SK-N-SH treated with all-trans-retinoic acid at 6 μM for 48 hours (cell line): ENCODE results near the gene AMPD3.

Experiments
- ATAC-seq: fragments of 200-7000 bp; cut with Tn5 transposase; 3 replicates; pipeline ENCODE4 v1.9.1; 2020; ENCODE audit warnings: mild to moderate bottlenecking, moderate library complexity
- ARNTL ChIP-seq: fragments of 450-650 bp; formaldehyde crosslinking; IDR thresholded peaks from 2 replicates; pipeline ENCODE4 v1.5.0; 2020; ENCODE audit warnings: low read depth, mild to moderate bottlenecking, moderate library complexity, borderline replicate concordance
- BACH2 ChIP-seq: fragments of 250-450 bp; sonication (Bioruptor Pico); IDR thresholded peaks from 2 replicates; pipeline ENCODE4 v1.9.0; 2021; ENCODE audit warnings: mild to moderate bottlenecking, borderline replicate concordance
- GLIS3 ChIP-seq: fragments of 250-450 bp; sonication (Bioruptor Pico); IDR thresholded peaks from 2 replicates; pipeline ENCODE4 v1.5.0; 2020; ENCODE audit warnings: mild to moderate bottlenecking, moderate library complexity
- PPARA ChIP-seq: fragments of 250-450 bp; sonication (Bioruptor Pico); IDR thresholded peaks from 2 replicates; pipeline ENCODE4 v1.5.0; 2020; ENCODE audit warnings: mild to moderate bottlenecking, borderline replicate concordance
- SNAI2 ChIP-seq: fragments of 250-450 bp; sonication (Bioruptor Pico); IDR thresholded peaks from 2 replicates; pipeline ENCODE4 v1.5.0; 2020; ENCODE audit warnings: mild to moderate bottlenecking, moderate library complexity
- TCF4 ChIP-seq: fragments of 250-450 bp; sonication (Bioruptor Pico); IDR thresholded peaks from 2 replicates; pipeline ENCODE4 v1.8.0; 2021; ENCODE audit warnings: mild to moderate bottlenecking, moderate library complexity, borderline replicate concordance
- ZC3H10 ChIP-seq: fragments of 250-450 bp; sonication (Bioruptor Pico); IDR thresholded peaks from 2 replicates; pipeline ENCODE4 v1.5.1; 2021; ENCODE audit warnings: mild to moderate bottlenecking, moderate library complexity
- ZNF565 ChIP-seq: fragments of 450-650 bp; formaldehyde crosslinking; conservative IDR thresholded peaks from 2 replicates; pipeline ENCODE4 v1.5.0; 2020; ENCODE audit warnings: low read depth, mild to moderate bottlenecking, moderate library complexity
- TF ChIP-seq, protein P1 (sequence below): fragments of 250-450 bp; sonication (Bioruptor Pico); IDR thresholded peaks from 2 replicates; pipeline ENCODE4 v1.8.0; 2021; ENCODE audit warnings: low read depth, mild to moderate bottlenecking, moderate library complexity, borderline replicate concordance
- TF ChIP-seq, protein P2 (sequence below): fragments of 250-450 bp; sonication (Bioruptor Pico); IDR thresholded peaks from 2 replicates; pipeline ENCODE4 v1.5.1; 2020; ENCODE audit warnings: low read depth, mild to moderate bottlenecking, moderate library complexity
- TF ChIP-seq, protein P3 (sequence below): fragments of 250-450 bp; sonication (Bioruptor Pico); IDR thresholded peaks from 2 replicates; pipeline ENCODE4 v1.5.0; 2020; ENCODE audit warnings: mild to moderate bottlenecking, moderate library complexity
- TF ChIP-seq, protein P4 (sequence below): fragments of 250-450 bp; sonication (Bioruptor Pico); IDR thresholded peaks from 2 replicates; pipeline ENCODE4 v1.5.1; 2021; ENCODE audit warnings: mild to moderate bottlenecking, moderate library complexity

The AMPD3 gene

DNA sequence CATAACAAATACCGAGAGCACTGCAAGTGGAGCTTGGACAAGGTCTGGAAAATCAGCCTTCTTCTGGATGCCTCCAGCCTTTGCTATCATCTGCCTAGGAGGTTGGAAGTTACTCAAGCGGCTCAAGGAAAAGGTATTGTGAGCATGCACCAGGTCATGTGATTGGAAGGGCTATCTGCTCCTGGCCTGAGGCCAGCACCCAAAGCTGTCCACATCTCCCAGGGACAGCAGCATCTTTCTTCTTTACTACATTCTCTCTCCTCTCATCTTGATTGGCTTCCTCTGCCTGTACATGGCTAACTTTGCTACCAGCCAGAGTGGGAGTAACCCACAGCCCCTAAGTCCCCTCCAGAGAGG, 44.2 kb upstream of the AMPD3 start (continued):
- TF ChIP-seq, protein P1, sequence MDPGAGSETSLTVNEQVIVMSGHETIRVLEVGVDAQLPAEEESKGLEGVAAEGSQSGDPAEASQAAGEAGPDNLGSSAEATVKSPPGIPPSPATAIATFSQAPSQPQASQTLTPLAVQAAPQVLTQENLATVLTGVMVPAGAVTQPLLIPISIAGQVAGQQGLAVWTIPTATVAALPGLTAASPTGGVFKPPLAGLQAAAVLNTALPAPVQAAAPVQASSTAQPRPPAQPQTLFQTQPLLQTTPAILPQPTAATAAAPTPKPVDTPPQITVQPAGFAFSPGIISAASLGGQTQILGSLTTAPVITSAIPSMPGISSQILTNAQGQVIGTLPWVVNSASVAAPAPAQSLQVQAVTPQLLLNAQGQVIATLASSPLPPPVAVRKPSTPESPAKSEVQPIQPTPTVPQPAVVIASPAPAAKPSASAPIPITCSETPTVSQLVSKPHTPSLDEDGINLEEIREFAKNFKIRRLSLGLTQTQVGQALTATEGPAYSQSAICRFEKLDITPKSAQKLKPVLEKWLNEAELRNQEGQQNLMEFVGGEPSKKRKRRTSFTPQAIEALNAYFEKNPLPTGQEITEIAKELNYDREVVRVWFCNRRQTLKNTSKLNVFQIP = no peak
- TF ChIP-seq ARNTL (CRISPR knock-in tag) = no peak

DNA sequence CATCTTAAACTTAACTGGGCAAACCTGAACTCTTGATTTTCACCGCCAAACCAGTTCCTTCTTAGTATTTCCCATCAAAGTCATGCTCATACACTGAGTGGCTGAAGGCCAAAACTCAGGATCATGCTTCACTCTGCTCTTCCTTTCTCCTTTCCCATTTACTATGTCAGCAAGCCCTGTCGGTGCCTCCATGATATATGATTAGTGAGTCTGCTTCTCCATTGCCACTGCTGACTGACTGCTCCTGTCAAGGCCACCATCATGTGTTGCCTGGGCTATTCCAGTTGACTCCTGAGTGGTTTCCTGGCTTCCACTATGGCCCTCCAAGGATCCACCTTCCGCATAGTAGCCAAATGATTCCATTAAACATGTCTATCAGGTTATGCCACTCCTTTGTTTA, 42.8 kb upstream of the AMPD3 start:
- no peak for TF ChIP-seq TCF4 (CRISPR knock-in tag)
- TF ChIP-seq, protein P2, sequence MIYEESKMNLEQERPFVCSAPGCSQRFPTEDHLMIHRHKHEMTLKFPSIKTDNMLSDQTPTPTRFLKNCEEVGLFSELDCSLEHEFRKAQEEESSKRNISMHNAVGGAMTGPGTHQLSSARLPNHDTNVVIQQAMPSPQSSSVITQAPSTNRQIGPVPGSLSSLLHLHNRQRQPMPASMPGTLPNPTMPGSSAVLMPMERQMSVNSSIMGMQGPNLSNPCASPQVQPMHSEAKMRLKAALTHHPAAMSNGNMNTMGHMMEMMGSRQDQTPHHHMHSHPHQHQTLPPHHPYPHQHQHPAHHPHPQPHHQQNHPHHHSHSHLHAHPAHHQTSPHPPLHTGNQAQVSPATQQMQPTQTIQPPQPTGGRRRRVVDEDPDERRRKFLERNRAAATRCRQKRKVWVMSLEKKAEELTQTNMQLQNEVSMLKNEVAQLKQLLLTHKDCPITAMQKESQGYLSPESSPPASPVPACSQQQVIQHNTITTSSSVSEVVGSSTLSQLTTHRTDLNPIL (CRISPR knock-in tag) = no peak
- TF ChIP-seq ZNF565 (CRISPR knock-in tag) = no peak
- TF ChIP-seq SNAI2 = no peak
- TF ChIP-seq, protein P3, sequence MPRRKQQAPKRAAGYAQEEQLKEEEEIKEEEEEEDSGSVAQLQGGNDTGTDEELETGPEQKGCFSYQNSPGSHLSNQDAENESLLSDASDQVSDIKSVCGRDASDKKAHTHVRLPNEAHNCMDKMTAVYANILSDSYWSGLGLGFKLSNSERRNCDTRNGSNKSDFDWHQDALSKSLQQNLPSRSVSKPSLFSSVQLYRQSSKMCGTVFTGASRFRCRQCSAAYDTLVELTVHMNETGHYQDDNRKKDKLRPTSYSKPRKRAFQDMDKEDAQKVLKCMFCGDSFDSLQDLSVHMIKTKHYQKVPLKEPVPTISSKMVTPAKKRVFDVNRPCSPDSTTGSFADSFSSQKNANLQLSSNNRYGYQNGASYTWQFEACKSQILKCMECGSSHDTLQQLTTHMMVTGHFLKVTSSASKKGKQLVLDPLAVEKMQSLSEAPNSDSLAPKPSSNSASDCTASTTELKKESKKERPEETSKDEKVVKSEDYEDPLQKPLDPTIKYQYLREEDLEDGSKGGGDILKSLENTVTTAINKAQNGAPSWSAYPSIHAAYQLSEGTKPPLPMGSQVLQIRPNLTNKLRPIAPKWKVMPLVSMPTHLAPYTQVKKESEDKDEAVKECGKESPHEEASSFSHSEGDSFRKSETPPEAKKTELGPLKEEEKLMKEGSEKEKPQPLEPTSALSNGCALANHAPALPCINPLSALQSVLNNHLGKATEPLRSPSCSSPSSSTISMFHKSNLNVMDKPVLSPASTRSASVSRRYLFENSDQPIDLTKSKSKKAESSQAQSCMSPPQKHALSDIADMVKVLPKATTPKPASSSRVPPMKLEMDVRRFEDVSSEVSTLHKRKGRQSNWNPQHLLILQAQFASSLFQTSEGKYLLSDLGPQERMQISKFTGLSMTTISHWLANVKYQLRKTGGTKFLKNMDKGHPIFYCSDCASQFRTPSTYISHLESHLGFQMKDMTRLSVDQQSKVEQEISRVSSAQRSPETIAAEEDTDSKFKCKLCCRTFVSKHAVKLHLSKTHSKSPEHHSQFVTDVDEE (CRISPR knock-in tag) = no peak
- TF ChIP-seq, protein P4, sequence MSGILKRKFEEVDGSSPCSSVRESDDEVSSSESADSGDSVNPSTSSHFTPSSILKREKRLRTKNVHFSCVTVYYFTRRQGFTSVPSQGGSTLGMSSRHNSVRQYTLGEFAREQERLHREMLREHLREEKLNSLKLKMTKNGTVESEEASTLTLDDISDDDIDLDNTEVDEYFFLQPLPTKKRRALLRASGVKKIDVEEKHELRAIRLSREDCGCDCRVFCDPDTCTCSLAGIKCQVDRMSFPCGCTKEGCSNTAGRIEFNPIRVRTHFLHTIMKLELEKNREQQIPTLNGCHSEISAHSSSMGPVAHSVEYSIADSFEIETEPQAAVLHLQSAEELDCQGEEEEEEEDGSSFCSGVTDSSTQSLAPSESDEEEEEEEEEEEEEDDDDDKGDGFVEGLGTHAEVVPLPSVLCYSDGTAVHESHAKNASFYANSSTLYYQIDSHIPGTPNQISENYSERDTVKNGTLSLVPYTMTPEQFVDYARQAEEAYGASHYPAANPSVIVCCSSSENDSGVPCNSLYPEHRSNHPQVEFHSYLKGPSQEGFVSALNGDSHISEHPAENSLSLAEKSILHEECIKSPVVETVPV = no peak
- TF ChIP-seq ZC3H10 = no peak
- no peak for TF ChIP-seq PPARA (CRISPR knock-in tag)
- ATAC-seq = no peak

DNA sequence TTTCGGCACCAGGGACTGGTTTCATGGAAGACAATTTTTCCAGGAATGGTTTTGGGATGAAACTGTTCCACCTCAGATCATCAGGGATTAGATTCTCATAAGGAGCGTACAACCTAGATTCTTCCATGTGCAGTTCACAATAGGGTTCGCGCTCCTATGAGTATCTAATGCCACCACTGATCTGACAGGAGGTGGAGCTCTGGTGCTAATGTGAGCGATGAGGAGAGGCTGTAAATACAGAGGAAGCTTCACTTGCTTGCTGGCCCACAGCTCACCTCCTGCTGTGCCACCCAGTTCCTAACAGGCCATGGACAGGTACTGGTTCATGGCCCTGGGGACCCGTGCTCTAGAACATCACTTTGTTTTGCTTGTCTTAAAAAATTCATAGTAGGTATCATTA, 41.8 kb upstream of the AMPD3 start:
- TF ChIP-seq ARNTL (CRISPR knock-in tag) (no peak), GLIS3 (CRISPR knock-in tag) (no peak), TCF4 (CRISPR knock-in tag) (no peak), ZC3H10 (no peak)
- TF ChIP-seq, protein P1 = no peak
- TF ChIP-seq, protein P3 (CRISPR knock-in tag) = no peak
- peak; percentile 67 for ATAC-seq

DNA sequence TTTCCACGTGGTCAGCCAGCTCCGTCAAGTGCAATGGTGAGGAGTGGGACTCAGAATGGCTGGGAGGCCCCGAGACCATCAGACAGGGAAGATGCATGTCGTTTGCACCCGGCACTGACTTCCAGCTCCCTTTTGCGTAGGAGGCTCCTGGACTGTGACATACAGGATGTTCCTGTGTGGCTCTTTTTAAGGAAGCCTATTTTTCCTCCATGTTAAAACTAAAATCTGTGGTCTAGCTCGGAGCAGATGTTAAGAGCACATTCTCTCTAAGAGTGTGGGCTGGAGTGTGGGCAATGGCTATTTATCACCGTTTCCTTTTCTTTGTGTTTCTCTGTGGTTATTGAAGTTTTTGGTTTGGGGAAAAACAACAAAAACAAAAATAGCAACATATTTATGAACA, 40.9 kb upstream of the AMPD3 start:
- no peak for ATAC-seq
- TF ChIP-seq ZC3H10 = no peak
- TF ChIP-seq, all 23 proteins: peak for 0

DNA sequence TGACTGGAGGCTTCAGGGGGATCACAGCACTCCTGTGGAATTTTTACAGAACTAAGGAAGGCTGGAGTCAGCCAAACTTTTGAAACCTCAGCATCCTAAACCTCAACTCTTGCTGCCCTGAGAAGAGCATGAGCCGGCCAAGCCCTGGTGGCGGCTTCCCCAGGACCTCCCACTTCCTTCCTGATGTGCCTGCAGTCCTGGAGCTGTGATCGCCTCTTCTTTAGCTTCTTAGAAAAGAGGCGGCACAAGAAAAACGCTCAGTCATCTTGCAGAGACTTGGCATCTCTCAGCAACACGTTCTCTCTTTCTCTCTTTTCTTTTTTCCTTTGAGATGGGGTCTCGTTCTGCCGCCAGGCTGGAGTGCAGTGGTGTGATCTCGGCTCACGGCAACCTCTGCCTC, 40.4 kb upstream of the AMPD3 start:
- ATAC-seq = no peak

More for the DNA sequence above, 40.4 kb upstream of the AMPD3 start:
- TF ChIP-seq BACH2 = no peak
